CD14-positive monocyte (primary cell): ENCODE measurements around the gene APBA2. TPM values are rescaled to one million over a fixed set of nuclear protein-coding genes. Genes with fewer than 3 reads are reported as not detected.

Experiments used
- DNase-seq, 3 donors: peaks; one replicate each; pipeline ENCODE4 v3.0.0-alpha.2; 2011 to 2022
- H2AFZ ChIP-seq: 2 replicates; pipeline ENCODE4 v1.6.0; 2012; ENCODE audit warnings: mild to moderate bottlenecking, low read depth, low read length, inconsistent platforms; ENCODE audit not compliant: insufficient read depth, poor library complexity, severe bottlenecking
- H3K27ac ChIP-seq, 2 donors: 1 replicate in 1 of 2; 2 replicates in 1 of 2; pipeline ENCODE4 v1.5.1; 2012 to 2013; ENCODE audit warnings: low read length in 2 of 2, control low read depth in 1 of 2, inconsistent platforms in 1 of 2, low read depth in 1 of 2, mild to moderate bottlenecking in 1 of 2
- H3K27me3 ChIP-seq, 2 donors: one replicate each; pipeline versions ENCODE4 v1.6.0 to v1.6.1; 2011 to 2013; ENCODE audit warnings: low read length in 2 of 2; ENCODE audit not compliant: control insufficient read depth in 2 of 2, insufficient read depth in 2 of 2
- H3K36me3 ChIP-seq, 2 donors: replicated peaks in 1 of 2; 1 replicate in 1 of 2; 2 replicates in 1 of 2; pipeline versions ENCODE4 v1.5.1 to v1.6.1; 2012 to 2013; ENCODE audit warnings: low read length in 2 of 2, control low read depth in 1 of 2, inconsistent platforms in 1 of 2, mild to moderate bottlenecking in 1 of 2; ENCODE audit not compliant: insufficient read depth in 2 of 2, control insufficient read depth in 1 of 2
- H3K4me1 ChIP-seq, 2 donors: 1 replicate in 1 of 2; 2 replicates in 1 of 2; pipeline versions ENCODE4 v1.5.1 to v1.6.1; 2012 to 2013; ENCODE audit warnings: low read length in 2 of 2, control low read depth in 1 of 2, inconsistent platforms in 1 of 2, mild to moderate bottlenecking in 1 of 2, moderate library complexity in 1 of 2; ENCODE audit not compliant: insufficient read depth in 2 of 2, control insufficient read depth in 1 of 2
- H3K4me2 ChIP-seq: replicated peaks from 2 replicates; pipeline ENCODE3; 2012; ENCODE audit warnings: low read length, moderate library complexity, mild to moderate bottlenecking; ENCODE audit not compliant: poor library complexity, severe bottlenecking; ENCODE audit errors: extremely low read depth
- H3K4me3 ChIP-seq, 3 experiments: fragments of 200-600 bp in 1 of 3; sonication (generic) in 1 of 3; replicated peaks in 1 of 3; 1 replicate in 2 of 3; 2 replicates in 1 of 3; pipeline ENCODE4 v1.5.1; 2011 to 2013; ENCODE audit warnings: low read length in 3 of 3, mild to moderate bottlenecking in 3 of 3, control low read depth in 2 of 3, low read depth in 2 of 3, inconsistent platforms in 1 of 3, moderate library complexity in 1 of 3
- H3K79me2 ChIP-seq: 2 replicates; pipeline ENCODE4 v1.6.0; 2012; ENCODE audit warnings: mild to moderate bottlenecking, control low read depth, inconsistent platforms, low read length, moderate library complexity; ENCODE audit not compliant: insufficient read depth
- H3K9ac ChIP-seq: 2 replicates; pipeline ENCODE4 v1.6.0; 2017; ENCODE audit warnings: low read length, mild to moderate bottlenecking; ENCODE audit not compliant: insufficient read depth, poor library complexity, severe bottlenecking
- H3K9me3 ChIP-seq, 2 donors: replicated peaks in 1 of 2; 1 replicate in 1 of 2; 2 replicates in 1 of 2; pipeline versions ENCODE4 v1.5.1 to v1.6.1; 2012 to 2013; ENCODE audit warnings: low read length in 2 of 2, control low read depth in 1 of 2; ENCODE audit not compliant: control insufficient read depth in 1 of 2, insufficient read depth in 1 of 2
- H4K20me1 ChIP-seq: 2 replicates; pipeline ENCODE4 v1.6.0; 2012; ENCODE audit warnings: mild to moderate bottlenecking, low read length, control low read depth, moderate library complexity; ENCODE audit not compliant: insufficient read depth
- H3K27ac Mint-ChIP-seq, 7 donors: one replicate each; pipeline ENCODE4 v1.8.0; 2020; ENCODE audit warnings: mild to moderate bottlenecking in 7 of 7, mixed read lengths in 7 of 7, moderate library complexity in 6 of 7, inconsistent platforms in 2 of 7
- H3K27me3 Mint-ChIP-seq, 3 donors: one replicate each; pipeline ENCODE4 v1.8.0; 2021 to 2022; ENCODE audit warnings: low read depth in 3 of 3, mild to moderate bottlenecking in 3 of 3, mixed read lengths in 3 of 3, moderate library complexity in 3 of 3, inconsistent platforms in 1 of 3
- H3K36me3 Mint-ChIP-seq, 2 donors: one replicate each; pipeline ENCODE4 v1.8.0; 2020; ENCODE audit warnings: mixed read lengths in 2 of 2, inconsistent platforms in 1 of 2, mild to moderate bottlenecking in 1 of 2
- H3K4me1 Mint-ChIP-seq: one replicate; pipeline ENCODE4 v1.8.0; 2020; ENCODE audit warnings: mild to moderate bottlenecking, mixed read lengths
- H3K4me3 Mint-ChIP-seq, 2 donors: one replicate each; pipeline ENCODE4 v1.8.0; 2020; ENCODE audit warnings: mild to moderate bottlenecking in 2 of 2, mixed read lengths in 2 of 2, moderate library complexity in 1 of 2
- H3K9me3 Mint-ChIP-seq, 7 donors: one replicate each; pipeline ENCODE4 v1.8.0; 2020 to 2022; ENCODE audit warnings: mixed read lengths in 7 of 7, mild to moderate bottlenecking in 6 of 7, moderate library complexity in 6 of 7, inconsistent platforms in 2 of 7
- CTCF ChIP-seq: fragments of 200-600 bp; IDR thresholded peaks from one replicate; pipeline ENCODE4 v1.8.0; 2022; ENCODE audit warnings: antibody characterized with exemption, mild to moderate bottlenecking
- WGBS: methylation state at CpG from one replicate; pipeline ENCODE4 v1.1.5; 2013; ENCODE audit warnings: missing lambda C conversion rate; ENCODE audit not compliant: insufficient coverage; 5-methylcytosine and 5-hydroxymethylcytosine counted together
- intact Hi-C, 2 donors: fragments of 100-400 bp; cut with micrococcal nuclease; formaldehyde crosslinking; loops; one replicate each; pipeline versions ENCODE4 v1.15.0 to v1.15.1; 2023
- polyA plus RNA-seq, 3 donors: library from polyadenylated mRNA; depleted of rRNA in 1 of 3; unstranded in 2 of 3; stranded (reverse) in 1 of 3; fragments of 300-500 nt in 2 of 3; fragments of >200 nt in 1 of 3; fragmentation: Illumina TruSeq in 2 of 3; gene quantifications; 1 replicate in 2 of 3; 2 replicates in 1 of 3; pipeline ENCODE4 v1.2.3, GENCODE V29; 2012 to 2021

The APBA2 gene
- polyA plus RNA-seq, 3 donors: 0.30 TPM; not detected in 2

DNA sequence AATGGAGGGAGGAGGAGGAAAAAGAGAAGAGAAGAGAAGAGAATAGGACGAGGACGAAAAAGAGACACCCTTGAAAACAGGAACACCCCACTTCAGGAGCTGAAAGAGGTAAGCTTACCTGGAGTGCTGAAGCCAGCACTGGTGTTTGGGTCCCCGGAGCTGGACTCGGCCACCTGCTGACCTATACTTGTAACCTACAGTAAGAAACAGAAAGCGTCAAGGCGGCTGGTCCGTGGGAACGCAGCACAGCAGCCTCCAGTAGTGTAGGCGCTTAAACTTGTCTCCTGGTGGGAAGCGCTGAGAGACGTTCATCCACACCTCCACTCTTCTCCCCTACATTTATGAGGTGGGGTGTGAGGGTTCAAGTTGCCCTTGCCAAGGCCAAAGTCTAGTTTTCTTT lies 242.9 kb downstream of the APBA2 start:
- Histone ChIP-seq H3K27me3 (no peaks in the 10 kb centered on the region), H2AFZ (no peak overlapping the region), H3K9ac (no peak overlapping the region), H4K20me1 (no peaks in the 10 kb centered on the region), H3K9me3 (no peaks in the 10 kb centered on the region), H3K4me1 (no peaks in the 10 kb centered on the region), H3K4me3 (no peak overlapping the region), H3K79me2 (no peaks in the 10 kb centered on the region), H3K36me3 (no peaks in the 10 kb centered on the region), H3K4me2 (no peak overlapping the region), H3K27ac (no peak overlapping the region)
- WGBS: 92% methylated on average over 4 of the region's 11 CpGs
- intact Hi-C loops: no loop called here
- Mint-ChIP-seq H3K9me3 (no peaks in the 10 kb centered on the region), H3K27me3 (peaks cover 3 to 6% (median 4%) of the 10 kb centered on the region in 3 donors), H3K27ac (no peak overlapping the region), H3K4me3 (no peak overlapping the region), H3K4me1 (peaks cover 3% of the 10 kb centered on the region), H3K36me3 (no peaks in the 10 kb centered on the region)
- no peak for TF ChIP-seq CTCF
- DNase-seq: no peak

GRCh38 chr15:29129221-29129620 lies 243.4 kb downstream of the APBA2 start:
- no peak overlapping the region for H3K27ac Mint-ChIP-seq
- Histone ChIP-seq H2AFZ (no peak overlapping the region), H3K4me2 (no peak overlapping the region), H3K27ac (no peak overlapping the region), H3K9me3 (no peaks in the 10 kb centered on the region), H3K9ac (no peak overlapping the region), H3K4me1 (no peaks in the 10 kb centered on the region), H3K4me3 (no peak overlapping the region), H3K36me3 (no peaks in the 10 kb centered on the region), H3K27me3 (no peaks in the 10 kb centered on the region), H4K20me1 (no peaks in the 10 kb centered on the region), H3K79me2 (no peaks in the 10 kb centered on the region)
- peaks cover 4 to 6% (median 6%) of the 10 kb centered on the region in 3 donors for H3K27me3 Mint-ChIP-seq
- H3K4me3 Mint-ChIP-seq: no peak overlapping the region
- no peak for DNase-seq
- no peaks in the 10 kb centered on the region for H3K36me3 Mint-ChIP-seq
- intact Hi-C loops: no loop called here
- H3K9me3 Mint-ChIP-seq: no peaks in the 10 kb centered on the region
- peaks cover 3% of the 10 kb centered on the region for H3K4me1 Mint-ChIP-seq
- TF ChIP-seq CTCF: no peak
- 89% methylated on average over 5 of the region's 10 CpGs for WGBS
